IPS-18c (cell line): Measurements from ENCODE around the gene MAB21L2.

Source experiments
- H3K4me3 ChIP-seq: 2 replicates; pipeline ENCODE4 v1.7.0; 2013; ENCODE audit warnings: low read depth, mild to moderate bottlenecking, low read length, moderate library complexity; ENCODE audit not compliant: insufficient read depth
- H3K9me3 ChIP-seq: one replicate; pipeline ENCODE4 v1.6.1; 2013; ENCODE audit warnings: mild to moderate bottlenecking, low read length, moderate library complexity; ENCODE audit not compliant: control insufficient read depth, insufficient read depth

MAB21L2 gene

DNA sequence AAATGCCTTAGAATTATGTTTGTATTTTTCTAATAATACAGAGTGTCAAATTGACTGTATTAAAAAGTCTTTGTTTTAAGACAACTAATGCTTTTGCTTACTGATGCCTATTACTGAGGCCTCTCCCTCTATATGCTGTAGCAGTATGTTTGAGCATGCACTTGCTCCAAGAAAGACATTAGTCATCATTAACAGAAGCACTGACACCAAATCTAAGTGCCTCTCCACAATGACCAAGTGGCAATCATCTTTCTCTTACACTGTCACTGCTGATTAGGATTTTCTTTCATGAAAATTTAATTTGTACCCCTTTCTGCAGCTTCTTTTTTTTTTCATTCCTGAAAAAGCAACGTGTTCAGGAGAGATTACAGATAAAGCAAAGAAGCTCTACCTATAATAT is 11.1 kb upstream of the MAB21L2 start:
- no peaks in the 10 kb centered on the region for H3K9me3 ChIP-seq
- H3K4me3 ChIP-seq: no peak overlapping the region

DNA sequence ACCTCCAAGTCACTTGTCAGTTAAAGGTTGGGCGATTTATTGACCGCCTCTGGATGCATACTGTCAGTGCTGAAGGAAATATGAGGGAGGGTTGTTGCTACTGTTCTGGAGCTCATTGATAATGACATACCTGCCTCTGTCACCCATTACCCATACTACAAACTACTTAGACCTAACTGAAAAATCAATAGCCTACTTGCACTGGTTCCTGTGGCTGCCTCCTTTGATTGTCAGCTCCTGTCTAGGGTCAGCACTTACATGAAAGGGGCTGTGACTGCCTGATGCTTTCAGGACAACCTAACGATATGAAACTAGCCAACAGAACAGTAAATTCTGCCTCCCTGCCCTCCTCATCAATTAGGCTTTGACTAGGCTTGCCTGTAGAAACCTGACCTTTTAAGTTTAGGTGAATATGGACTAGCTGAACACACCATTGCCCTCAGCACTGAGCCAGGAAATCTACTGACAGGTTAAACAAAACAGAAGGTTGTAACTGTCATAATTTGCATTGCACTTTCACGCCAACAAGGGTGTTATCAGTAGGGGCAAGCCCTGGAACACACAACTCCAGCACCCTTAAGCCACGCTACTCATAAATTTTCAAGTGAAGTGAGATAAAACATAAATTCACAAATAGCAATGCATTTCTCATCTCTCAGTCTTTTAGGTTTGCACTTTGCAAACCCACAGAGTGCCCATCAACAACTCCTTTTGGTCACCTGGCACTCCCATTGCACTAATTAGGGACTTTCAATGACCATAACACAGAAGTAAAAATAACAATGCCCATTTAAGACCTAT is 9.0 kb upstream of the MAB21L2 start:
- H3K9me3 ChIP-seq: no peaks in the 10 kb centered on the region
- no peak overlapping the region for H3K4me3 ChIP-seq

DNA sequence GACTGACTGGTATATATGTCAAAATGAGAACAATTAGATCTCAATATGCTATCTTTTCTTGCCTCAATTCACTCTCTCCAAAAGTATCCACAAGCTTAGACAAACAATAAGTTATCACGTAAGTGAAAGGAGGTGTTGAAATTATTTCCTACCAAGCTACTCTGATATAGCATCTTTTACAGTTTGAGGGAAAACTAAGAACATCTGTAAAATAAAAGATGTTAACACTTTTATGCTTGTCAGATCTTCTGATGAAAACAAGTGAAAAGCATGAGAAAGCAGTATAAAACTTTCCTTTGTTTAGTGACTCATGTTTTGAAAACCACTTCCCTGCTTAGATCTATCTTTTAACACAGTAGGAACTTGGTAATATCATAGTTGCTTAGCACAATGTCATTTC is 8.4 kb upstream of the MAB21L2 start:
- no peak overlapping the region for H3K4me3 ChIP-seq
- H3K9me3 ChIP-seq: no peaks in the 10 kb centered on the region

DNA sequence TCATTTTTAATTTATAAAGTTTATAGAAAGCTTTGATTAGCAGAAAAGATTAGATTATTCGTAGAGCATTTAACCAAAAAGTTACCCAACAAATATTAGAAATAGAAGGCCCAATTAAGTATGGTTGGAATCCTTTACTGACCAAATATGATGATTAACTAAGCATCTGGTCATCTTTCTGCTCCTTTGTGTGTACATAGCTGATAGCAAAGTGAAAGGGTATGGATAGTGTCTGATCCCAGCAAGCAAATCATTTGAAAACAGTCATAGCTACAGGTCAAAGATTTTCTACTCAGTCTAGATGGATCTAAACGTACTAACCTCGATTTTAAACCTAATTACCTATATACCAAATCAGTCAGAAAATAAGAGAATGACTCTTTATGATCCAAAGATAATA is 7.3 kb upstream of the MAB21L2 start:
- Histone ChIP-seq H3K9me3 (no peaks in the 10 kb centered on the region), H3K4me3 (no peak overlapping the region)

DNA sequence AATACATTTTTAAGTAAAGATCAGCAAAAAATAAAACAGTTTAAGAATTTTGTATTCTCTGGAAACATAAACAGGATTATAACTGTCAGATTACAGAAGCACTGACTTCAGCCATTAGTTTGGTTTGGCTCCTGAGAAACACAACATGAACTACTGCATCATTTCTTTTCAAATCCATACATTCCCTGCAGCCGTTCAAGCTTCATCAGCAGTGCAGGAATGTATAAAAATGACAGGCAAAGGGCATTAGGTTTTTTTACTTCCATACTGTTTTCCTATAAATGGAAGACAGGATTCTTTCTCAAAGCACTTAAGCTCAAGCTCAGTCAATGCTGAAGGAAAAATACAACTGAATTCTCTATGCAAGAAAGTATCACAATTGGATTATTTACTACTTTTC is 4.2 kb upstream of the MAB21L2 start:
- no peak overlapping the region for H3K4me3 ChIP-seq
- H3K9me3 ChIP-seq: no peaks in the 10 kb centered on the region

DNA sequence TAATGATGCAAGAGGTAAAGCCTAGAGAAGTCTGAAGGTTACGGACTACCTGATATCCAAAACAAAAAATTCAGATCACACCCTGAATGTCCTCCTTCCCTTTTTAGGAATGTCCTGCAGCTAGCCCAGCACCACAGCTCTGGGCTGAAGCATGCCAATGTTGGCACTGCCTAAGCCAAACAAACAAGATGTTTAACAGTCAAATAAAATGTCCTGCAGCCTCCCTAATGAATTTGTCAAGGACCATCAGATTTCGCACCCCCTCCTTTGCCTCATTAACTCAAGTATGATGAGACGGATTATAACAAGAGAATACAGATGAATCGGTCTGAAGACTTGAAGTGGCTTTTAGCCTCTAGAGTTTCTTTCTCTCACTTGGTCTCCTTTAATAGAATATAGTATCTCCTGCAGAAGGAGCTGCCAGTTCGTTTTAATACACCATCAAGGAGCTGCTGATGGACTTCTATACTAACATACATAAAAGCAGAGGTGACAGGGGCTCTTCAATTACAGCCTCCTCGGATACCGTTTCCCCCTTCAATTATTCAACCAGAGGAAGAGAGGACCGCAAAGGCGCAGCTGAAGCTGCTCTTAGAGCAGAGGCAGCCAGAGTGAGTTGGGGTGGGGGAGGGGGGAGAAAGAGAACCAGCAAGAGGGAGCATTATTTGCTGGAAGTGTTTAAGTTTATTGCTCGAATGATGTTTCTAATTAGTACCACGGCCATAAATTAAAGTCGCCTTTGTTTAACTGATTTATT is 3.0 kb upstream of the MAB21L2 start:
- Histone ChIP-seq H3K4me3 (peak overlapping the region; percentile 65), H3K9me3 (no peaks in the 10 kb centered on the region)

DNA sequence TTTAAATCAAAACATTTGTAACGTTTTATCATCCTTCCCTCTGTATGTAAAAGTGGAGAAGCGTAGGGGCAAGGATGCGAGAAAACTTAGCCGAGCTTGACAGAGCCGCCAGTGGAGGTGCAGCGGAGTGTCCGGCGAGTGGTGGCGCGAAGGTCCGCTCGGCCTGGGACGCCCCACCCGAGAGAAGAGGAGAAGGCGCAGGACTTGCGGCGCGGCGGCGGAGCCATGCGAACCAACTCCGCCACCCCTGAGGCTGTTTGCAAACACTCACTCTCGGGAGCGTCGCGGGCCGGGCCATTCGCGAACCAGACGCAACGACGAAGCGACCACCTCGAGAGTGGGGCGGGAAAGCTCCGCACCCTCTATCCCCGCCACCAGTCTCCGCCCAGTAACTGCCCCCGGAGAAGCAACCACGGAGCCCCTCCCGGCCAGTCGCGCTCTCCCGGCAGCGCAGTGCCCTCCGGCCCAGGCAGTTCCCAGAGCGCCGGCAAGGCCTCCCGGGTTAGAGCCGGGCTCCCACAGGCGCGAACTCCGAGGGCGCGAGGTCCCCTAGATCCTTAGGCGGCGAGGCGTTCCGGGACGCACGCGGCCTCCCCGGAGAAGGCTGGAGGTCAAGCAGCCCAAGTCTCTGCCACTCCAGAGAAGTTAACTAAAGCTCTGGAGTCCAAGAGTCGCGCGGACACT is 2.3 kb upstream of the MAB21L2 start:
- Histone ChIP-seq H3K9me3 (no peaks in the 10 kb centered on the region), H3K4me3 (peak overlapping the region; percentile 65)

DNA sequence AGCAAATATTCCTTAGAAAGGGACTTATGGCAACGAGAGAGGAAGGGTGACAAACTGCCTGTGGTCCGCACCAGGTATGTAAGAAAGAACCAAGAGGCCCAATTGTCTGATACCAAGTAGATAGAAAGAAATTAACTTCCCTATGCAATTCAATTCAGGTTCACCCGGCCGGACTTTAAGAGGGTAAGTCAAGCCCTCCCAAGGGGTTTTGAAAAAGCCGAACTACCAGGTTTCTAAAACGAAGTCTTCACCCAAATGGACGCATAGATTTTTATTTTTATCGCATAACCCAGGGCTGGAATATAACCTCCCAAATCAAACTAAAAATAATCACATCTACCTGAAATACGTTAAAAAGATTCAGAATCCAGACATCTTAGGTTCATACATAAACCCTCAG is 1.6 kb upstream of the MAB21L2 start:
- H3K9me3 ChIP-seq: no peaks in the 10 kb centered on the region

DNA sequence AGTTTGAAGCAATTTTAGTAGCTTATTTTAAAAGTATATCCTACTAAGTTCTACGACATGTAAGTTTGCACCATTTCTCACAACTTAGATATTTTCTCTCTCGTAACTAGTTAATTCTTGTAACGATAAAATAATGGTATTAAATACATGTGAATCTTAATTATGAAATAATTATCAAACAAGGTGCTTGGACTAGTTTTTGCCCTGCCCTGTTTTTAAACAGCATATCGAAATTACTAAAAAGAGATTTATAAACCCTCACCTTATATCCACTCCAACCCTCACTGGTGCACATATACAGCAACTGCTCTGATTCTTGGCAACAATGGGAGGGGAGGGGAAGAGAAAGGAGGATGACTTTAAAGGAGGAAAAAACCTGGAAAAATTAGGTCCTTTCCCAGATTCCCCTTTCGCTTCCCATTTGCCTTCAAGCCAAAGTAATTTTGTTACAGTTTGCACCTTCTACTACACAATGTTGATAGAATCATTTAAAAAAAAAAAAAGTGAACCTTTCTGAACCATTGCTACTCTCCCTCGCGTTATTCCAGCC is 820 bp upstream of the MAB21L2 start:
- no peak overlapping the region for H3K4me3 ChIP-seq

More for the DNA sequence above, 1.6 kb upstream of the MAB21L2 start:
- peak overlapping the region; percentile 65 for H3K4me3 ChIP-seq

DNA sequence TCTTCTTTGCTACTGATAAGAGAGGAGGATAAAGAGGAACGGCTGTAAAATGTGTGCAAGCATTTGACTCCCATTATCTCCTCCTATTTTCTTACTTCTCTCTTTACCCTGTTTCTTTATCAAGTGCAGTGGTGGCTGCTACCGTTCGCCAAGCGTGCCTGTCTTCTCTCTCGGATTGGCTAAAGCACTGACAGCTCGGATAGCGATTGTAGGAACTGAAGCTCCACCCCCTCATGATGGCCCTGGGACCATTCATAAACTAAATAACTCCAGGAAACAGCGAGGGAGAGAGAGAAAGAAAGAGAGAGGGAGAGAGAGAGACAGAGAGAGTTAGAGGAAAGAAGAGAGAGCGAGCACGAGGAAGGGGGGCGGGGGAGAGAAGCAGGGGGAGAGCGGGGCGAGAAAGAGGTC is 305 bp upstream of the MAB21L2 start:
- Histone ChIP-seq H3K4me3 (peak overlapping the region; percentile 62; the same call in 1 of the 2 replicates), H3K9me3 (no peaks in the 10 kb centered on the region)

More for the DNA sequence above, 820 bp upstream of the MAB21L2 start:
- H3K9me3 ChIP-seq: no peaks in the 10 kb centered on the region

DNA sequence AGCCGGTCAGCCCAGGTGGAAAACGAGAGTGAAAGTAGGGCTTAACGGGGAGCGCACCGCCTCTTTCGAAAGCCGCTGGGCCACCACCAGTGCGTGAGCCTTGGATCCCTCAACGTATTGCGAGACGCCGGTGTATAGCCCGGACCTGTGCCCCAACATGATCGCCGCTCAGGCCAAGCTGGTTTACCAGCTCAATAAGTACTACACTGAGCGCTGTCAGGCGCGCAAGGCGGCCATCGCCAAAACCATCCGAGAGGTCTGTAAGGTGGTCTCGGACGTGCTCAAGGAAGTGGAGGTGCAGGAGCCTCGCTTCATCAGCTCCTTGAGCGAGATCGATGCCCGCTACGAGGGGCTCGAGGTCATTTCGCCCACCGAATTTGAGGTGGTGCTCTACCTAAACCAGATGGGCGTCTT is 929 bp downstream of the MAB21L2 start:
- H3K9me3 ChIP-seq: no peaks in the 10 kb centered on the region
- H3K4me3 ChIP-seq: peak overlapping the region; percentile 62

DNA sequence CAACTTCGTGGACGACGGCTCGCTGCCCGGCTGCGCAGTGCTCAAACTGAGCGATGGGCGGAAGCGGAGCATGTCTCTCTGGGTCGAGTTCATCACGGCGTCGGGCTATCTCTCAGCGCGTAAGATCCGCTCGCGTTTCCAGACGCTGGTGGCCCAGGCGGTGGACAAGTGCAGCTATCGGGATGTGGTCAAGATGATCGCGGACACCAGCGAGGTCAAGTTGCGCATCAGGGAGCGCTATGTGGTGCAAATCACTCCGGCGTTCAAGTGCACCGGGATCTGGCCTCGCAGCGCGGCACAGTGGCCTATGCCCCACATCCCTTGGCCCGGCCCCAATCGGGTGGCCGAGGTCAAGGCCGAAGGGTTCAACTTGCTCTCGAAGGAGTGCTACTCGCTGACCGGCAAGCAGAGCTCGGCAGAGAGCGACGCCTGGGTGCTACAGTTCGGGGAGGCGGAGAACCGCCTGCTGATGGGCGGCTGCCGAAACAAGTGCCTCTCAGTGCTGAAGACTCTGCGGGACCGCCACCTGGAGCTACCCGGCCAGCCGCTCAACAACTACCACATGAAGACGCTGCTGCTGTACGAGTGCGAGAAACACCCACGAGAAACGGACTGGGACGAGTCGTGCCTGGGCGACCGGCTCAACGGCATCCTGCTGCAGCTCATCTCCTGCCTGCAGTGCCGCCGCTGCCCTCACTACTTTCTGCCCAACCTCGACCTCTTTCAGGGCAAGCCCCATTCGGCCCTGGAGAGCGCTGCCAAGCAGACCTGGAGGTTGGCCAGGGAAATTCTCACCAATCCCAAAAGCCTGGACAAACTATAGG is 1.5 kb downstream of the MAB21L2 start:
- Histone ChIP-seq H3K9me3 (no peaks in the 10 kb centered on the region), H3K4me3 (peak overlapping the region; percentile 62)

DNA sequence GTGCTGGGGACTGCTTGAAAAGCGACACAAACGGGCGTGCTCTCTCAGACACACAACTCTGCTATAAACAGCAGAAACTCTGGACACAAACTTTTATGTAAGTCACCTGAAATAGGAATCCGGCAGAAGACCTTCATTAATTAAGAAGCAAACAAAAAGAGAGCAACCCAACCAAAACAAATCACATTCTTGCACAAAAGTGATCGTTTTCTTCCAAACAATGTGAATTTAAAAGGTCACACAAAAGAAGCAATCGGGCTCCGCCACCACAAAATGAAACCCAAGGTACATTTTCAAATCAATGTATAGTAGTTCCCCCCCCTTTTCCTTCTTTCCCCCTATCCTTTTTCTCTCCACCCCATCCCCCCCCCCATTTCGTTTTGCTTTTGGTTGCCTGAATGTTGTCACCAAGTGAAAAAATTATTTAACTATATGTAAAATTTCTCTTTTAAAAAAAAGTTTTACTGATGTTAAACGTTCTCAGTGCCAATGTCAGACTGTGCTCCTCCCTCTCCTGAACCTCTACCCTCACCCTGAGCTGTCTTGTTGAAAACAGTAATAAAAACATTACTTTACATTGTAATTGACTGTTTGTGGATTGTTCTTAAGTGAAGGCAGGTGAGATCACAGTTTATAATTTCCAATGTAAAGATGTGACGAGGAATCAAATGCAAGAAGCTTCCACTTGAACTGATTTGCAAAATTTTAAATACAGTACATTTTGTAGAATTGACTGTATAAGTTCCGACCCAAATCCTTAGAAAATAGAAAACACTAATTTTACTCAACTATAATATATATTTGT is 2.4 kb downstream of the MAB21L2 start:
- no peaks in the 10 kb centered on the region for H3K9me3 ChIP-seq
- peak overlapping the region; percentile 62; the same call in 1 of the 2 replicates for H3K4me3 ChIP-seq

DNA sequence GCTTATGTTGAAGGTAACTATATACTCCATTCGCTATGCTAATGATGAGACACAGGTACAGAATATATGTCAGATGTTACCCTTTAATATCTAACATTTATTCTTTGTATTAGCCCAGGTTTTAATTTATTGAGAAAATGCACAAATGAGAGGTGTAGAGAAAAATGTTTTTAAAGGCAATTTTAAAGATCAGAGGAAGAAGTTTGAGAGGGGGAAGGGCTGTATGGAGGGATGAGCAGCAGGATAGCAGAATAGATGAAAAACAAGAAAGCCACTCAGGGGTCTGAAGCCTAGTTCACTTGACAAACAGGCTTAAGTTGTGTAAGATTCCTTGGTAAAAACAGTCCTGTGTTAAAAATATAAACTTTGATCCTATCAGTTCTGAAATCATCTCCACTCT is 3.7 kb downstream of the MAB21L2 start:
- no peaks in the 10 kb centered on the region for H3K9me3 ChIP-seq
- H3K4me3 ChIP-seq: no peak overlapping the region

DNA sequence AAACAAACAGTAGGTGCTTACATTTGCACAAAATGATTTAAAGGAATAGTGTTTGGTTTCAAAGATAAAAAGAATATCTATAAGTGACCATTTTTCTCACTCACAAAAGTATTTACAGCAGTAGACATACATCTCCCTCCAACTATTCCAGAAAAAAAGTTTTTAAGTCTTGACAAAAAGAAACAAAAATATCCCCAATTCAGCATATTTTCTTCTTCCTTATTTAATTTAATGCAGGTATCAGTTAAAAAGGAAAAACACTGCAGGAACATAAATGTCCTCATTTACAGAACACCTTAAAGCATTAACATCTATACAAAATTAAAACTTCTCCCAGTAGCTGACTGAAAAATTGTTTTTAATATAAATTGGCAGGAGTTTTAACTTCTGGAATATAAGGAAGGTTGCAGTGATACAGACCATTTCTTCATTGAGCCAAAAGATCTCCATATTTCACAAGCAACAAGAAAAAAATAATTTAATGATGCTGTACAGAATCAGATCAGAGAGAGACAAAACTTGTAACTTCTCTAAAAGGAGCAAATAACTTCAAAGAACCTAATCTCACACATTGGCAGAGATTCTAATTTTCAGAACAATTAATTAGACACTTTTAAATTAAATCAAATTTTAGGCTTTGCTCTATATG is 4.3 kb downstream of the MAB21L2 start:
- H3K4me3 ChIP-seq: no peak overlapping the region
- no peaks in the 10 kb centered on the region for H3K9me3 ChIP-seq

DNA sequence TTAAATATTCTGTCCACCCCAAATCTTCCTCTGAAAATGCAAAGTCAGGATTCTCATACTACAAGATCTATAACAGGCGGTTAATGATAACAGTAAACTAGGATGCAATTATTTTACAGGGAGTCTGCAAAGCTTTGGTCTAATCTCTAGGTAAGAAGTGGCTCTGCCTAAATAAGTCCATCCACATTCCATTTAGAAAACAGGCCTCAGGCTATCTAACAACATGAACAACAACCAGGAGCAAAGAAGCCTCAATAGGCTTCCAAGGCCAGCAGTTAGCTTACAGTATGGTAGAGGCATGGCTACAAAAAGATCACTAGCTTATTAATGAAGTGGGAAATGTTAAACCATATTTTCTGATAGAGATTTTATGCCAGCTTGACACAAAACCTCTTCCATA is 6.4 kb downstream of the MAB21L2 start:
- Histone ChIP-seq H3K4me3 (no peak overlapping the region), H3K9me3 (no peaks in the 10 kb centered on the region)
